HG02970 (cell line): ENCODE results near the gene PLA2R1.
A peak's percentile ranks its signal among the peaks of the same experiment; 100 is the strongest.

Experiments used
- ATAC-seq: cut with Tn5 transposase; IDR thresholded peaks from one replicate; pipeline ENCODE4 v1.9.1; 2021; ENCODE audit warnings: mild to moderate bottlenecking, moderate library complexity, moderate number of reproducible peaks; ENCODE audit not compliant: unreplicated experiment, low FRiP score

PLA2R1 gene

GRCh38 chr2:159941729-159942128 lies 120.7 kb downstream of the PLA2R1 start:
- ATAC-seq = no peak

DNA sequence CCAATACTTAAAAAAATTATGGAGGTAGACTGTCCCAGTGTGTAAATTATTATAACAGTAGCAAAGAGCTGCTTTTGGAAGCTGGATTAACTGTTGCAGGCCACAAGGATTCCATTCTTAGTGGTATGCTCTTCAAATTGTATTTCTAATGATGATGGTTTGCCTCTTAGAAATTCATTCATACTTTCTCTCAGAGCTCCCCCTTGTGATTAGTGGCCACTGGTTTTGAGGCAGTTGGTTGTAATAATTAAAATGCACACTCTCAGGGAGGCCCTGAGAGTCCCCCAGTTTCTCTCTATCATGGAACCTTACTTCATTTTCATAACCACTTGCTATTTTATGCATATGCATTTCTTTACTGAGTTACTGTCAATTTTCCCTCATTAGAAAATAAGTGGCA lies 122.5 kb downstream of the PLA2R1 start:
- no peak for ATAC-seq

DNA sequence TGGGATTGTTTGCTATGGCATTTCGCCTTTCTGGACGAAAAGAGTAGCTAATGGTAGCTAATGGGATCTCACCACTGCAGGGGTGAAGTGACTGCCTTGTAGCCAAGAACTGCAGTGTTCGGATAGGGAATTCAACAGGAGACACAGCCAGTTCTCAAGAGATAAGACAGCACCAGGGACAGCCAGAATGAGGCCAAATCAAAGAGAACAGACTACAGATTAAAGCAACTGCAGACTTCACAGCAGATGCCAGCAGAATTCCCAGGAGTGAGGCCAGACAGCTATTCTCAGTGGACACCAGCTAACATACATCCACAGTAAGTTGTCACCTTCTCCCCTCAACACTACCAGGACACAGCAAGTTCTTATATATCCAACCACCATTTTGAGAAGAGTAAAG lies 124.0 kb downstream of the PLA2R1 start:
- ATAC-seq = no peak

GRCh38 chr2:159936471-159936870 lies 125.9 kb downstream of the PLA2R1 start:
- no peak for ATAC-seq

GRCh38 chr2:159933727-159934049 lies 128.7 kb downstream of the PLA2R1 start:
- peak; percentile 56 for ATAC-seq

GRCh38 chr2:159933040-159933726 lies 129.2 kb downstream of the PLA2R1 start:
- ATAC-seq = peak; percentile 34

- ATAC-seq = no peak
Measured at GRCh38 chr2:159926695-159927094, 135.7 kb downstream of the PLA2R1 start.

DNA sequence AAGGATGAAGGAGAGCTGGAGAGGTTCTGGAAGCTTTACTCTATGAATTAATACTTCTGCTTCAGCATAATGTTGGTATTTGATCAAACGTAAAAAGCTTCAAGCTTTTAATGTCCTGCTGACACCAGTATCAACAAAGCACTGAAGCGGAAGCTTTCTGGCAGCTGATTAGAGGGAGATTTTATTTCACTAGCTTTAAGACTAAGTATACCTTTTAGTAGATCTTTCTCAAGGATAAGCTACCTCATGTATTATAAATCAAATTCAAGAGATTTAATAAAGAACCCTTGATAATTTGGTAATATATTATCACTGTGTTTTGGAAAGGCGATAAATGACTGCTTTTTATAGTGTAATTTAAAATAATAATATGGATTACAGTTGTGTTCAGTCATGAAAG lies 136.4 kb downstream of the PLA2R1 start:
- no peak for ATAC-seq

DNA sequence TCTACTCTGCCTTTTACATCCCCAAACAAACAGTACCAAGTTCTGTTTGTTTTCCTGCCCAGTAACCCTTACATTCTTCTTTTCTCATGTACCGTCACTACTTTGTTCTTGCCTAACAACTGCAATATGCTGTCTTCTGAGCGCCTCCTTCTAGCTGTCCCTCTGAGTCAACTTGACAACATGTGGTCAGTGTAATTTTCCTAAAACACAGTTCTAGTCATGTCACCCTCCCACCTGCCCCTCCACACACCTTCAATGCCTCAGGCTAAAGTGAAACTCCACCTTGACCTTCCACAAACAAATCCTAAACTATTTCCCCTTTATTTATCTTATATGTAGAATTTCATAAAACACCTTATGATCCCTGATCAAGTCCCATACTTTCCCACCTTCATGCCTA lies 139.9 kb downstream of the PLA2R1 start:
- no peak for ATAC-seq

- ATAC-seq = peak; percentile 80
Measured at GRCh38 chr2:159921752-159922404, 140.5 kb downstream of the PLA2R1 start.

DNA sequence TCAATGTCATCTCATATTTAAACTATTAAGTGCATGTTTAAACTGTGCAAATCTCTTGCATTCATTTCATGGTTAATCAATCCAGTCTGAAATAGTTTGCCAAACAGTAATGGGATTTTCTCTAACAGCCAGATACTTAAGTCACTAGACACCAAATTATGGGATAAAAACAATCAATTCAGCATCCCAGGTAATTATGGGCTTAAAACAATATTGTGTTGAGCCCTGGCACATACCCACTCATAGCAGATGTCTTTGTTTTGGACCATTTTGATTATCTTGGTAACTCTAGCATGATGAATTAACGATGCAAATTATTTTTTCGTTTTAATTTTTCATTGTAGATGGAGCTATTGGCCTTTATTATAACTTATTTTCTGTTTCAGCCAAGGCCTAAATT lies 145.9 kb downstream of the PLA2R1 start:
- ATAC-seq = no peak

DNA sequence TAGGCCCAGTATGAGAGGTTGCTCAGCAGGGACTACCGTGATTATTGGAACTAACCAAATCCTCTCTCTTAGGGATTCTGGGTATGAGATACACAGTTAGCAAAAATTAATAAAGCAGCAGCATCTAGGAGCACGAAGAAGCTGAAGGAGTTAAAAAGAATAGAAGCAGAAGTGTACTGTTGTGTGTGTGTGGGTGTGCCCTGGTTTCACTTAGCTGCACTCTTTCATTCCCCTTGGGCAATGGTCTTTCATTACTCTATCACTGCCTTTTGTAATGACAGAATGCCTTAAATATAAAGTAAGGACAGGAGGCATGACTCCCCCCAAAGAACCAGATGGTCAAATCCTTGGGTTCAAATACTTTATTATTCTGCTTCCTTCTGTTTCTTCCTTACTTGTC lies 148.5 kb downstream of the PLA2R1 start:
- no peak for ATAC-seq

DNA sequence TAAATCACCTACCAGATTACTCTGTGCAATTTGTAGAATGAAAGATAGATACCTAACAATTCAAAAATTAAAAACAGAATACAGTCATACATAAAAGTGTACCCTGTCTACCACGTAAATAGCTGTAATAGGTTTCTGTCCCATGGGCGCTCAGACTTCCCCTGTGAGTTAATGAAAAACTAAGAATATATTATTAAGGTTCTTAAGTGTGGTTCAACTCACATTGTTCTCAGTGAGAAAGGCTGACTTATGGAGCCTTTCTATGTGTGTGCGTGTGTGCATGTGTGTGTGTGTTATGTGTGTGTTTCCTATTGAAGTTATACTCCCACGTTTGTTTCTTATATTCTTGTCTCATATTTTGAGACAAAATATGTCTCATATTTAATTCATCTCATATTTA lies 149.8 kb downstream of the PLA2R1 start:
- ATAC-seq = no peak

GRCh38 chr2:159910951-159911350 lies 151.5 kb downstream of the PLA2R1 start:
- no peak for ATAC-seq

GRCh38 chr2:159908623-159909022 lies 153.8 kb downstream of the PLA2R1 start:
- no peak for ATAC-seq

DNA sequence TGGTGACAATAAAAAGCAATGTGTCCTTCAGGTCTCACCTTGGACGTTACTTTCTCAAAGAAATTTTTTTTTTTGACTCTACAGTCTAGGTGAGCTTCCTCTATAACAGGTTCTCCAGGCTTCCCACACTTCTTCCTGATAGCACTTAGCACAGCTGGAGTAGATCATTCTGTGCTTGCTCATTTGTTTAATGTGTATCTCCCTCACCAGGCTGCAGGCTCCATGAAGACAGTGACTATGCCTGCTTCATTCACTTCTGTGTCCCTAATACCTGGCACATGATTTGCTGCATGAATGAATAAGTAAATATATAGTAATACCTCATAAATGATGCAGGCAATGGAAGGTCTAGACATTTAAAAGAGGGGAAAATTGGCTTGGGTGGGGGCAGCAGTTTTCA lies 154.5 kb downstream of the PLA2R1 start:
- no peak for ATAC-seq

DNA sequence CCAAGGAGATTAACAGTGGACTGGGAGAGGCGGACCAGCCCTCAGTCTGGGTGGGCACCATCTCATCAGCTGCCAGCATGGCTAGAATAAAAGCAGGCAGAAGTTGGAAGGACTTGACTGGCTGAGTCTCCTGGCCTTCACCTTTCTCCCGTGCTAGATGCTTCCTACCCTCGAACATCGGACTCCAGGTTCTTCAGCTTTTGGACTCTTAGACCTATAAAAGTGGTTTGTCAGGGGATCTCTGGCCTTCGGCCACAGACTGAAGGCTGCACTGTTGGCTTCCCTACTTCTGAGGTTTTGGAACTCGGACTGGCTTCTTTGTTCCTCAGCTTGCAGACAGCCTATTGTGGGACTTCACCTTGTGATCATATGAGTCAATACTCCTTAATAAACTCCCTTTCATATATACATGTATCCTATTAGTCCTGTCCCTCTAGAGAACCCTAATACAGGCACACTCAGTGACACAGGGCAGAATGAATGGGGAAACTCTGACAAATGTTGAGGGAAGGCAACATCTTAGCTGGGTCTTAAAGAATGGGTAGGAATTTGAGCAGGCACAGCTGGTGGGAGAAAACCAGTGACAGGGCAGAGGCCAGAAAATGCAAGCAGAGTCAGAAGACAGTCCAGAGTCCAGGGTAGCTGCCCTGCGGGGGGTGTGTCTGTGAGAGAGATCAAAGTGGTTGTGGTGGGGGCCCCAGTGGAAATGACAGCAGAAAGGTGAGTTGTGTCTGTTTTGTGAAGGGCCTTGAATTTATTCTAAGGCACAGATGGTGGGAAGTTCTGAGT lies 156.3 kb downstream of the PLA2R1 start:
- no peak for ATAC-seq

GRCh38 chr2:159904959-159905305 lies 157.5 kb downstream of the PLA2R1 start:
- ATAC-seq = peak; percentile 43

- ATAC-seq = peak; percentile 72
Measured at GRCh38 chr2:159904127-159904958, 158.1 kb downstream of the PLA2R1 start, which contains the start of gene LY75. Gene LY75, minus strand, starts transcription at chr2:159904756.

DNA sequence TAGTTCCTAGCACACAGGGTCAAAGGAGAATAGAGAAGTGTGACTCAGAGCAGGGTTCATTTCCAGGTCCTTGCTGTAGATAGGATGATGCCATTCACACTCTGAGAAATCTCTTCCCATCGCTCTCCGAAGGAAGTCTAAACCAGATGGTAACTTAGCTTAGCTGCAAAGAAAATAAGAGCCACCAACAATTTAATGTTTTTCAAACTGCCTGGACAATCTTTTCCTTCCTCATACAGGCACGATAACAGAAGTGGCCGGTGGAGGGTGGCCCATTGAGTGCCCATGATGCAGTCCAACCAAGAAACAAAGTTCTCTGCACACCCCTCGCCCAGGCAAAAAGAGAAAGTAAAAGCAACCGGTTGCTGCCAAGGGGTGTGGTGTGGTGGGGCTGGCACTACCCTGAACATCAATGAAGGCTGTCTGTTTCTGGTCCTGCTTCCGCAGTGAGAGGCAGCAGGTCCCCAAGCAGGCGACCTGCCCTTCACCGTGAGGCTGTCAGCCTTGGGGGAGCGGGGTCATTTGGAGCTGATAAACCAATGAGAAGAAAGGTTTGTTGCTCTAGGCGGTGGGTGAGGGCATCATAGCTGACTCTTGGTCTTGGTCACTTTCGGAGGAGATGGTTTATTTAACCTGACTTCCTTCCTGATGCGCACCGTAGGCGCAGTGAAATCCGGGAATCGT lies 158.8 kb downstream of the PLA2R1 start:
- peak; percentile 26 for ATAC-seq
